Femur (tissue), 1 donor: ENCODE results near the gene DPYSL4.

Source experiments
- DNase-seq: peaks from one replicate; pipeline ENCODE4 v3.0.0-alpha.2; 2017

The DPYSL4 gene

GRCh38 chr10:132164761-132165278 lies 21.9 kb upstream of the DPYSL4 start:
- DNase-seq, result no peak

- no peak for DNase-seq
These were observed 21.2 kb upstream of the DPYSL4 start for GRCh38 chr10:132165416-132165980.

GRCh38 chr10:132166216-132166950 lies 20.4 kb upstream of the DPYSL4 start:
- DNase-seq, result no peak

GRCh38 chr10:132167041-132167674 lies 19.6 kb upstream of the DPYSL4 start:
- DNase-seq, result no peak

GRCh38 chr10:132167976-132168375 lies 18.8 kb upstream of the DPYSL4 start:
- DNase-seq, result no peak

- DNase-seq, result no peak
These were observed 18.1 kb upstream of the DPYSL4 start for GRCh38 chr10:132168571-132169030.

GRCh38 chr10:132169031-132169765 lies 17.6 kb upstream of the DPYSL4 start:
- DNase-seq, result no peak

- no peak for DNase-seq
These were observed 16.8 kb upstream of the DPYSL4 start for GRCh38 chr10:132169766-132170560.

GRCh38 chr10:132170561-132171361 lies 16.0 kb upstream of the DPYSL4 start:
- DNase-seq, result no peak

- DNase-seq, result no peak
These were observed 14.4 kb upstream of the DPYSL4 start for GRCh38 chr10:132172091-132173066.

GRCh38 chr10:132173185-132173584 lies 13.6 kb upstream of the DPYSL4 start:
- DNase-seq, result no peak

GRCh38 chr10:132174237-132174636 lies 12.5 kb upstream of the DPYSL4 start:
- no peak for DNase-seq

GRCh38 chr10:132175408-132175807 lies 11.3 kb upstream of the DPYSL4 start:
- no peak for DNase-seq

GRCh38 chr10:132175907-132176581 lies 10.7 kb upstream of the DPYSL4 start:
- no peak for DNase-seq

- no peak for DNase-seq
These were observed 9.9 kb upstream of the DPYSL4 start for GRCh38 chr10:132176623-132177500.

GRCh38 chr10:132178046-132178445 lies 8.7 kb upstream of the DPYSL4 start:
- no peak for DNase-seq

- no peak for DNase-seq
These were observed 7.8 kb upstream of the DPYSL4 start for GRCh38 chr10:132178672-132179545.
